ENCODE measurements around the gene TOM1L2. TPM values are rescaled to one million over a fixed set of nuclear protein-coding genes. Genes with fewer than 3 reads are reported as not detected.
"Not testable (repeated sequence)": the region's sequence is repeated elsewhere in the genome, so short reads cannot be mapped to it uniquely, and the experiment has no call there.

TOM1L2 gene
- total RNA-seq, 4 donors from 2014 or later: 15.6 to 85.9 (median 34.9) TPM

DNA sequence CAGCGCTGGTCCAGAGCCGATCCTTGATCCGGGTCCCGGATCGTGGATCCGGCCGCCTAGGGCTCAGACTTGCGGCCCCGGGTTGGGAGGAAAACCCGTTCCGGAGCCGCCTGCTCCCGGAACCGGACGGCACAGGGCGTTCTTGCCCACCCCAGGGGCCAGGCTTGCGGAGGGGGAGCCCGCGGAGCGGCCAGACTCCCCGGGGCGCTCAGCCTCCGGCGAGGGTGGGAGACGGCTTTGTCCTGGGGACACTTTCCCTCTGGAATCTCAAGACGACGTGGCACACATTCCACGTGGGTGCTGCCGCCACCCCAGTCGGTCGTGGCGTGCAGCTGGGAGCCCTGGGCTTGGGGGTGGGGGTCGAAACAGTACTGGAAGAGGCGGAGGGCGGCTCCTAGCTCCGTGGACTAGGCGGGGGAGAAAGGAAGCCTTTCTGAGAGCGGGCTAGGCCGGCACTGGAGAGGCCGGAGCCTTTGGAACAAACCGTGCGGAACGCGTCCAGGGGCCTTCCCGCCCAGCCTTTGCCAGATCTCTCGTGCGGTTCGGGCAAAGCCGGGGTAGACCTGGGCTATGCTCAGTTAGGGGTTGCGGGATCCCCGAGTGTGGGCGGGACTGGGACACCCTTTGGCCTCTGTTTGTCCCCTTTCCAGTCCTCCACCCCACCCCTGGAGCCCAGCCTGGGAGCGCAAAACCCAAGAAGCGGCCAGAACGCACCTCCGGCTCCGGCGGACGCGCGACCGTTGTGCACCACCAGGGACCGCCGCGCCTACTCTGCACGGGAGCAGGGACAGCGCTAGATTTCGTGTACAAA is 161.9 kb downstream of the TOM1L2 start:
- peaks cover 6 to 21% of the 10 kb centered on the region in 2 donors for H3K4me1 ChIP-seq
- H3K27me3 ChIP-seq: no peaks in the 10 kb centered on the region
- intact Hi-C loops (cut with DNase I; ENCODE audit: low total_unique reads): no loop called here
- H3K36me3 ChIP-seq: no peaks in the 10 kb centered on the region
- H3K27ac ChIP-seq: peak overlapping the region; percentile 78 to 84
- no peaks in the 10 kb centered on the region for H3K9me3 ChIP-seq
- peak in 1 of 4 experiments; percentile 35 for TF ChIP-seq CTCF (IDR thresholded peaks at IDR 0.05)
- TF ChIP-seq POLR2A (IDR thresholded peaks at IDR 0.05): peak in 1 of 2 donors; percentile 44
- H3K4me3 ChIP-seq: peak overlapping the region; percentile 21 to 22
- peak; percentile 72 to 84 for DNase-seq

GRCh38 chr17:17809531-17810083 is 162.6 kb downstream of the TOM1L2 start:
- intact Hi-C loops (cut with DNase I; ENCODE audit: low total_unique reads): no loop called here
- Histone ChIP-seq H3K4me1 (peaks cover 6 to 21% of the 10 kb centered on the region in 2 donors), H3K36me3 (no peaks in the 10 kb centered on the region), H3K27ac (peak overlapping the region; percentile 78 to 84), H3K9me3 (no peaks in the 10 kb centered on the region), H3K4me3 (peak overlapping the region; percentile 21 to 22), H3K27me3 (no peaks in the 10 kb centered on the region)
- TF ChIP-seq POLR2A (IDR thresholded peaks at IDR 0.05) (no peak), CTCF (IDR thresholded peaks at IDR 0.05) (no peak)
- DNase-seq: no peak

- H3K4me3 ChIP-seq: peak overlapping the region in 1 of 2 donors; percentile 22
- TF ChIP-seq POLR2A (IDR thresholded peaks at IDR 0.05): no peak
- intact Hi-C loops (cut with DNase I; ENCODE audit: low total_unique reads): no loop called here
- peaks cover 6 to 21% of the 10 kb centered on the region in 2 donors for H3K4me1 ChIP-seq
- no peaks in the 10 kb centered on the region for H3K27me3 ChIP-seq
- H3K9me3 ChIP-seq: no peaks in the 10 kb centered on the region
- H3K36me3 ChIP-seq: no peaks in the 10 kb centered on the region
- H3K27ac ChIP-seq: peak overlapping the region in 1 of 2 donors; percentile 84
- DNase-seq: no peak
Measured at GRCh38 chr17:17808706-17809432, 163.3 kb downstream of the TOM1L2 start.

GRCh38 chr17:17808200-17808599 is 164.0 kb downstream of the TOM1L2 start:
- H3K9me3 ChIP-seq; H3K27me3 ChIP-seq; DNase-seq; H3K36me3 ChIP-seq; intact Hi-C loops (cut with DNase I; ENCODE audit: low total_unique reads); H3K4me3 ChIP-seq; H3K27ac ChIP-seq: not testable (repeated sequence)
- peaks cover 6 to 21% of the 10 kb centered on the region in 2 donors for H3K4me1 ChIP-seq

DNA sequence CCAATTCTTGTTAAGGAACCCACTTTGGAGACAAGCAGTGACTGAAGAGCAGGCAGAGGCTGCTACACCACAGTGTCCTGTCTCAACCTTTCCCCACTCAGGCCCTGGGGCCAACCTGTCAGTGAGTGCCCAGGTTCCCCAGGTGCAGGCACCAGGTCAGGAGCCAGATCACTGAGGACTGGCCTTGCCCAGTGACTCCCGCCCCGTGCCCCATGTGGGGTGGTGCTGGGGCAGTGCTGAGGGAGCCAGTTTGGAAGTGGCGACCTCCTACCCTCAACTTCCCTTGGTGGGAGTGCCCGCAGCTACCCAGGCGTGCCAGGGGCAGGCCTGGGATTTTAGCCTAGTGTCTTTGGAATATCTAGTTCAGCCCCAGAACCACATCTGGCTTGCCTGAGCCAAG is 164.8 kb downstream of the TOM1L2 start:
- TF ChIP-seq POLR2A (IDR thresholded peaks at IDR 0.05) (no peak), CTCF (IDR thresholded peaks at IDR 0.05) (no peak)
- H3K27ac ChIP-seq: no peak overlapping the region
- intact Hi-C loops (cut with DNase I; ENCODE audit: low total_unique reads): no loop called here
- H3K4me1 ChIP-seq: peaks cover 6 to 21% of the 10 kb centered on the region in 2 donors
- H3K9me3 ChIP-seq: no peaks in the 10 kb centered on the region
- H3K36me3 ChIP-seq: no peaks in the 10 kb centered on the region
- no peak overlapping the region for H3K4me3 ChIP-seq
- H3K27me3 ChIP-seq: no peaks in the 10 kb centered on the region
- DNase-seq: no peak

Measured in uterus (tissue), 4 donors.